K562 (cell line): ENCODE data around the gene LRRC8E. TPM values are rescaled to one million over a fixed set of nuclear protein-coding genes. Genes with fewer than 3 reads are reported as not detected.

Source experiments
- ATAC-seq: fragments of 200-7000 bp; cut with Tn5 transposase; 3 replicates; pipeline ENCODE4 v1.9.1; 2020; ENCODE audit warnings: moderate library complexity
- BruUV-seq: library from RNA; stranded (reverse); fragments of 400-500 nt; replicated peaks from 2 replicates; lab custom pipeline; 2021; lab: Mats Ljungman, UMichigan
- CTCF ChIA-PET: fragments of 300-600 bp; formaldehyde crosslinking; extraction: SDS; loops from one replicate; lab custom pipeline; 2021; ENCODE audit warnings: low intra/inter-chr PET ratio; lab: Yijun Ruan, JAX
- POLR2A ChIA-PET: fragments of 300-600, 350-650 bp; sonication (Branson Sonifier 250); formaldehyde crosslinking; extraction: SDS; loops from one replicate; lab custom pipeline; 2021; ENCODE audit warnings: antibody characterized with exemption, inconsistent platforms; lab: Yijun Ruan, JAX
- DNase-seq, 4 experiments: peaks; one replicate each; pipeline versions ENCODE4 v3.0.0 to v3.0.0-alpha.2; 2011 to 2018; ENCODE audit warnings: low spot score in 3 of 4, mixed read lengths in 3 of 4; ENCODE audit errors: extremely low read depth in 1 of 4
- FAIRE-seq: peaks from 2 replicates; lab custom pipeline; 2011; peaks lifted over from hg19 to GRCh38; lab: Jason Lieb, UNC
- H2AFZ ChIP-seq: 2 replicates; pipeline ENCODE4 v1.6.0; 2011; ENCODE audit warnings: low read depth, low read length, control low read depth, inconsistent platforms
- H3K27ac ChIP-seq: fragments of 200-600 bp; 3 replicates; pipeline ENCODE4 v1.8.0; 2011; ENCODE audit warnings: low read depth, mild to moderate bottlenecking, control low read depth, inconsistent platforms, low read length, moderate library complexity, mixed read lengths; ENCODE audit errors: extremely low read depth
- H3K27me3 ChIP-seq, 2 experiments: fragments of 300-600 bp in 1 of 2; 2 replicates in 1 of 2; 3 replicates in 1 of 2; pipeline versions ENCODE4 v1.6.0 to v1.8.0; 2011; ENCODE audit warnings: inconsistent platforms in 2 of 2, low read length in 2 of 2, mild to moderate bottlenecking in 1 of 2, mixed read lengths in 1 of 2, moderate library complexity in 1 of 2; ENCODE audit not compliant: control insufficient read depth in 2 of 2, insufficient read depth in 2 of 2
- H3K36me3 ChIP-seq: fragments of 300-600 bp; 3 replicates; pipeline ENCODE4 v1.8.0; 2011; ENCODE audit warnings: mild to moderate bottlenecking, low read length, inconsistent platforms; ENCODE audit not compliant: control insufficient read depth, insufficient read depth
- H3K4me1 ChIP-seq, 2 experiments: fragments of 200-600 bp in 1 of 2; replicated peaks in 1 of 2; 2 replicates in 1 of 2; 3 replicates in 1 of 2; pipeline versions ENCODE4 v1.5.1 to v1.8.0; 2011; ENCODE audit warnings: inconsistent platforms in 2 of 2, low read length in 2 of 2, mild to moderate bottlenecking in 1 of 2, mixed read lengths in 1 of 2, moderate library complexity in 1 of 2; ENCODE audit not compliant: control insufficient read depth in 2 of 2, insufficient read depth in 2 of 2
- H3K4me2 ChIP-seq: 2 replicates; pipeline ENCODE4 v1.6.1; 2011; ENCODE audit warnings: low read length, control low read depth, inconsistent platforms, mixed read lengths; ENCODE audit not compliant: insufficient read depth
- H3K4me3 ChIP-seq: fragments of 200-600 bp; sonication (generic), shearing (Covaris generic); 2 replicates; pipeline ENCODE4 v1.5.1; 2016; ENCODE audit warnings: control low read depth, inconsistent platforms
- H3K79me2 ChIP-seq: fragments of 200-600 bp; 3 replicates; pipeline ENCODE4 v1.8.0; 2011; ENCODE audit warnings: low read length, inconsistent platforms; ENCODE audit not compliant: control insufficient read depth, insufficient read depth
- H3K9ac ChIP-seq, 2 experiments: 2 replicates each; pipeline versions ENCODE4 v1.6.0 to v1.6.1; 2011; ENCODE audit warnings: low read depth in 2 of 2, low read length in 2 of 2, control low read depth in 1 of 2, inconsistent platforms in 1 of 2, mild to moderate bottlenecking in 1 of 2, mixed read lengths in 1 of 2; ENCODE audit not compliant: insufficient read depth in 1 of 2
- H3K9me1 ChIP-seq: one replicate; pipeline ENCODE4 v1.6.0; 2011; ENCODE audit warnings: inconsistent platforms, mild to moderate bottlenecking, low read length, moderate library complexity; ENCODE audit not compliant: control insufficient read depth, insufficient read depth
- H3K9me3 ChIP-seq: replicated peaks from 2 replicates; pipeline ENCODE4 v1.5.1; 2011; ENCODE audit warnings: low read depth, low read length, inconsistent platforms; ENCODE audit not compliant: control insufficient read depth, insufficient read depth
- H4K20me1 ChIP-seq: replicated peaks from 2 replicates; pipeline ENCODE4 v1.6.1; 2011; ENCODE audit warnings: low read length, inconsistent platforms, mixed read lengths; ENCODE audit not compliant: control insufficient read depth, insufficient read depth
- CBFA2T2 ChIP-seq: fragments of 450-650 bp; conservative IDR thresholded peaks from 2 replicates; pipeline ENCODE4 v1.6.1; 2017; ENCODE audit warnings: mild to moderate bottlenecking
- CHD2 ChIP-seq: IDR thresholded peaks from 2 replicates; pipeline ENCODE4 v1.6.1; 2011; ENCODE audit warnings: low read depth, low read length
- FOS ChIP-seq: IDR thresholded peaks from 3 replicates; pipeline ENCODE4 v1.6.1; 2011; ENCODE audit not compliant: insufficient read length; ENCODE audit errors: extremely low read depth
- POLR2G ChIP-seq: fragments of 200-400 bp; formaldehyde crosslinking; IDR thresholded peaks from 2 replicates; pipeline ENCODE4 v1.6.1; 2017; ENCODE audit warnings: low read depth, mild to moderate bottlenecking, antibody characterized with exemption, low read length, moderate library complexity
- ZNF347 ChIP-seq: fragments of 450-650 bp; formaldehyde crosslinking; IDR thresholded peaks from 2 replicates; pipeline ENCODE4 v1.4.0; 2020; ENCODE audit warnings: low read depth, mild to moderate bottlenecking, moderate library complexity
- WGBS: fragments of 100-300 bp; shearing (Covaris generic); methylation state at CpG from one replicate; pipeline ENCODE4 v1.1.6; 2016; ENCODE audit warnings: low coverage, mixed read lengths; ENCODE audit not compliant: insufficient coverage; ENCODE audit errors: missing lambda C conversion rate; 5-methylcytosine and 5-hydroxymethylcytosine counted together
- in situ Hi-C: fragments of 300-500 bp; cut with MboI; formaldehyde crosslinking; loops from 4 replicates; pipeline ENCODE4 v1.15.0; 2018; ENCODE audit warnings: inconsistent platforms, mixed read lengths
- intact Hi-C: fragments of 100-400 bp; cut with micrococcal nuclease; formaldehyde crosslinking; loops from 2 replicates; pipeline ENCODE4 v1.14.2; 2022
- polyA plus RNA-seq, 8 experiments: library from polyadenylated mRNA; depleted of rRNA in 4 of 8; stranded (reverse) in 5 of 8; unstranded in 3 of 8; fragments of >200 nt; fragmentation: Nextera tagmentation in 2 of 8; fragmentation: Illumina TruSeq in 1 of 8; extraction: Ambion mirVana in 2 of 8; extraction: Trizol in 1 of 8; gene quantifications; 2 replicates each; pipeline versions ENCODE4 v1.2.1 to v1.2.3, GENCODE V29; 2011 to 2014; ENCODE audit warnings: inconsistent platforms in 1 of 8, missing spikeins in 1 of 8
- total RNA-seq, 7 experiments: library from RNA; depleted of rRNA in 6 of 7; stranded (reverse); fragments of >200 nt in 6 of 7; fragmentation: Illumina TruSeq in 2 of 7; extraction: Trizol in 2 of 7; gene quantifications; 2 replicates each; pipeline versions ENCODE4 v1.2.1 to v1.2.3, GENCODE V29; 2011 to 2021; ENCODE audit warnings: low replicate concordance in 1 of 7
- TF ChIP-seq, protein P1 (sequence below): sonication (generic); formaldehyde crosslinking; IDR thresholded peaks from 2 replicates; pipeline ENCODE4 v1.5.0; 2020; ENCODE audit warnings: missing genetic modification reagents
- TF ChIP-seq, protein P2 (sequence below): fragments of 250-450 bp; sonication (Bioruptor Pico); IDR thresholded peaks from 2 replicates; pipeline ENCODE4 v1.4.0; 2020
- TF ChIP-seq, protein P3 (sequence below): sonication (generic); formaldehyde crosslinking; IDR thresholded peaks from 2 replicates; pipeline ENCODE4 v1.8.1; 2023; ENCODE audit warnings: mild to moderate bottlenecking, missing genetic modification reagents
- TF ChIP-seq, protein P4 (sequence below): sonication (generic); formaldehyde crosslinking; IDR thresholded peaks from 2 replicates; pipeline ENCODE4 v1.9.0; 2022; ENCODE audit warnings: mild to moderate bottlenecking, missing genetic modification reagents

The LRRC8E gene
- total and polyA plus RNA-seq, 9 of the 15 experiments (the other 6 are each of a cell fraction or from before 2014, with no cell fraction given), result 0.08 to 5.7 (median 3.5) TPM; not detected in 1

DNA sequence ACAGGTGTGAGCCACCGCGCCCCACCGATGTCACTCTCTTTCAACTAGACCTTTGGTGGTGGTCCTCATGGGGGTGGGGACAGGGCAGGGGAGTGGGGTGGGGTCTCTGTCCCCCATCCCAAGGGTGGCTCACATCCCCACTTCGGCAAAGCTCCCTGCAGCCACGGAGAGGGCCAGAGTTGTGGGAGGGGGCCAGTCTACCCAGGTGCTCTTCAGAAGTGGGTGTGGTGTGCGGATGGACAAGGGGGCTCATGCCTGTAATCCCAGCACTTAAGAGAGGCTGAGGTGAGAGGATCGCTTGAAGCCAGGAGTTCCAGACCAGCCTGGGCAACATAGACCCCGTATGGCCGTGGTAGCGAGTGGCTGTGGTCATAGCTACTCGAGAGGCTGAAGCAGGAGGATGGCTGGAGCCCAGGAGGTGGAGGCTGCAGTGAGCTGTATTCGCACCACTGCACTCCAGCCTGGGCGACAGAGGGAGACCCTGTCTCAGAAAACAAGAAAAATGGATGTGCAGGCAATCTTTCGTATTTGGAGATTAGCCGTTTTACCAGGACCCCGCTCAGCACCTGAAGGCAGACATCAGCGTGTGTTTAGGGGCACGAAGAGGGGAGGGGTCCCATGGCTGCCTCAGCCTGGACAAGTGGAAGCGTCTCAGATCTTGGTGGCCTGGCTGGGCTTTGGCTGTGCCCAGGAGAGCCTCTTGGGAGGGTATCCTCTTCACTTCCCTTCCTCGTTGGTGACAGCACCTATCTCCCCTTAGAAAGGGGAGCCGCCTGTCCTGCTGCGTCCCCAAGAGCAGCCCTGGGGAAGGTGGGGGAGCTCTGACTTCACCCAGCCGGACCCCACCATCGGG, 27.2 kb downstream of the LRRC8E start (continued):
- TF ChIP-seq, protein P1, sequence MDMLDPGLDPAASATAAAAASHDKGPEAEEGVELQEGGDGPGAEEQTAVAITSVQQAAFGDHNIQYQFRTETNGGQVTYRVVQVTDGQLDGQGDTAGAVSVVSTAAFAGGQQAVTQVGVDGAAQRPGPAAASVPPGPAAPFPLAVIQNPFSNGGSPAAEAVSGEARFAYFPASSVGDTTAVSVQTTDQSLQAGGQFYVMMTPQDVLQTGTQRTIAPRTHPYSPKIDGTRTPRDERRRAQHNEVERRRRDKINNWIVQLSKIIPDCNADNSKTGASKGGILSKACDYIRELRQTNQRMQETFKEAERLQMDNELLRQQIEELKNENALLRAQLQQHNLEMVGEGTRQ (CRISPR knock-in tag), result no peak
- TF ChIP-seq ZNF347 (CRISPR knock-in tag) (no peak), CBFA2T2 (no peak)
- TF ChIP-seq, protein P2, sequence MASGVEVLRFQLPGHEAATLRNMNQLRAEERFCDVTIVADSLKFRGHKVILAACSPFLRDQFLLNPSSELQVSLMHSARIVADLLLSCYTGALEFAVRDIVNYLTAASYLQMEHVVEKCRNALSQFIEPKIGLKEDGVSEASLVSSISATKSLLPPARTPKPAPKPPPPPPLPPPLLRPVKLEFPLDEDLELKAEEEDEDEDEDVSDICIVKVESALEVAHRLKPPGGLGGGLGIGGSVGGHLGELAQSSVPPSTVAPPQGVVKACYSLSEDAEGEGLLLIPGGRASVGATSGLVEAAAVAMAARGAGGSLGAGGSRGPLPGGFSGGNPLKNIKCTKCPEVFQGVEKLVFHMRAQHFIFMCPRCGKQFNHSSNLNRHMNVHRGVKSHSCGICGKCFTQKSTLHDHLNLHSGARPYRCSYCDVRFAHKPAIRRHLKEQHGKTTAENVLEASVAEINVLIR (CRISPR knock-in tag), result no peak
- TF ChIP-seq, all 486 proteins: peak for 0

DNA sequence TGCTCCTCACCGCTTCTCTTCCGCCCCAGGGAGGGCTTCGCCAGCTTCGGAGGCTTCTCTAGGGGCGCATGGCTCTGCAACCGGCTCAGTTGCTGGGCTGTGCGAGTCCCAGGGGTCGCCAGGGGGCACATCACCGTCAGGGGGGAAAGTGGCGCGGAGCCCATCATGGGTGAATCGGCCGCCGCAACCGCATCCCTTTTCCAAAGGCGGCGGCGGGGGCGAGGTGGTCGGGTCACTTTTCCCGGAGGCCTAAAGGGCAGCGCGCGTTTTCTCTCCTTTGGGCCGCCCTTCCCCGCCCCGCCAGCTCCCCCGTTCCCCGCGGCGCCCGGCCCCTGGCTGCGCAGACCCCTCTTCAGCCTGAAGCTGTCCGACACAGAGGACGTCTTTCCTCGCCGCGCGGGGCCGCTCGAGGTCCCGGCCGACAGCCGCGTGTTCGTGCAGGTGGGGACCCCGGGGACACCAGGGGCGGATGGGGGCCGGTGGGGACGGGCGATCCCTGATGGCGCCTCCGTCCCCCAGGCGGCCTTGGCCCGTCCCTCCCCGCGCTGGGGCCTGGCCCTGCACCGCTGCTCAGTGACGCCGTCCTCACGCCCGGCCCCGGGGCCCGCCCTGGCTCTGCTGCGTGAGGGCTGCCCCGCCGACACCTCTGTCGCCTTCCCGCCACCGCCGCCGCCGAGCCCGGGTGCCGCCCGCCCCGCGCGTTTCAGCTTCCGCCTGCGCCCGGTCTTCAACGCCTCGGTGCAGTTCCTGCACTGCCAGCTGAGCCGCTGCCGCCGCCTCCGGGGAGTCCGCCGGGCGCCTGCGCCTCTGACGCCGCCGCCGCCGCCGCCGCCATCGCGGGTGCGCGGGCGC, 28.0 kb downstream of the LRRC8E start:
- Histone ChIP-seq H4K20me1 (peaks cover 5% of the 10 kb centered on the region; the same call in 1 of the 2 replicates), H3K9me1 (no peaks in the 10 kb centered on the region), H3K27me3 (no peaks in the 10 kb centered on the region), H2AFZ (no peak overlapping the region), H3K27ac (no peak overlapping the region), H3K36me3 (peaks cover 20% of the 10 kb centered on the region; the same call in 1 of the 3 replicates), H3K9ac (no peak overlapping the region), H3K79me2 (peaks cover 14% of the 10 kb centered on the region), H3K4me2 (no peak overlapping the region), H3K4me3 (no peak overlapping the region), H3K9me3 (no peaks in the 10 kb centered on the region), H3K4me1 (peaks cover 9 to 70% of the 10 kb centered on the region in 2 experiments)
- ChIA-PET CTCF (no interaction called here), POLR2A (interaction anchor here (0.6 to 1.7 kb wide), 2 partner anchors 13 to 88 kb away, joined by 3 to 5 read pairs; partner anchors contain the start of gene MAP2K7)
- BruUV-seq, result no TSS peak
- ATAC-seq, result no peak
- in situ Hi-C loops (no loop called here), intact Hi-C loops (no loop called here)
- TF ChIP-seq, protein P3, sequence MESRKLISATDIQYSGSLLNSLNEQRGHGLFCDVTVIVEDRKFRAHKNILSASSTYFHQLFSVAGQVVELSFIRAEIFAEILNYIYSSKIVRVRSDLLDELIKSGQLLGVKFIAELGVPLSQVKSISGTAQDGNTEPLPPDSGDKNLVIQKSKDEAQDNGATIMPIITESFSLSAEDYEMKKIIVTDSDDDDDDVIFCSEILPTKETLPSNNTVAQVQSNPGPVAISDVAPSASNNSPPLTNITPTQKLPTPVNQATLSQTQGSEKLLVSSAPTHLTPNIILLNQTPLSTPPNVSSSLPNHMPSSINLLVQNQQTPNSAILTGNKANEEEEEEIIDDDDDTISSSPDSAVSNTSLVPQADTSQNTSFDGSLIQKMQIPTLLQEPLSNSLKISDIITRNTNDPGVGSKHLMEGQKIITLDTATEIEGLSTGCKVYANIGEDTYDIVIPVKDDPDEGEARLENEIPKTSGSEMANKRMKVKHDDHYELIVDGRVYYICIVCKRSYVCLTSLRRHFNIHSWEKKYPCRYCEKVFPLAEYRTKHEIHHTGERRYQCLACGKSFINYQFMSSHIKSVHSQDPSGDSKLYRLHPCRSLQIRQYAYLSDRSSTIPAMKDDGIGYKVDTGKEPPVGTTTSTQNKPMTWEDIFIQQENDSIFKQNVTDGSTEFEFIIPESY, result peak; percentile 79
- TF ChIP-seq POLR2G, result peak; percentile 57
- no peak for TF ChIP-seq FOS
- TF ChIP-seq, protein P4, sequence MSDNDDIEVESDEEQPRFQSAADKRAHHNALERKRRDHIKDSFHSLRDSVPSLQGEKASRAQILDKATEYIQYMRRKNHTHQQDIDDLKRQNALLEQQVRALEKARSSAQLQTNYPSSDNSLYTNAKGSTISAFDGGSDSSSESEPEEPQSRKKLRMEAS (CRISPR knock-in tag), result no peak
- TF ChIP-seq CHD2, result no peak
- no peak for DNase-seq
- no peak for FAIRE-seq
- 84% methylated on average over 11 of the region's 104 CpGs for WGBS
